GM13977 (cell line): ENCODE data around the gene HRAS.

Experiments used
- DNase-seq: peaks from one replicate; pipeline ENCODE4 v3.0.0; 2012; ENCODE audit warnings: low spot score
- CTCF ChIP-seq: IDR thresholded peaks from 2 replicates; pipeline ENCODE4 v1.5.1; 2012; ENCODE audit warnings: mild to moderate bottlenecking, control low read depth; ENCODE audit not compliant: insufficient read depth; ENCODE audit errors: extremely low read depth, missing control alignments
- in situ Hi-C: fragments of 300-500 bp; cut with MboI; formaldehyde crosslinking; loops from one replicate; pipeline ENCODE4 v1.12.0; 2022; ENCODE audit warnings: low sequenced_read_pairs, low pct_unique_long_range_greater_than_20kb, mixed read lengths, inconsistent platforms; ENCODE audit not compliant: unreplicated experiment

Gene HRAS

GRCh38 chr11:535519-536454, at the start of gene HRAS:
TSS of gene HRAS (minus strand) at chr11:535576.
- TF ChIP-seq CTCF, result no peak
- peak; percentile 100 for DNase-seq
- in situ Hi-C loops, result no loop called here

GRCh38 chr11:584287-584686, 48.9 kb upstream of the HRAS start:
- no peak for TF ChIP-seq CTCF
- in situ Hi-C loops, result no loop called here
- no peak for DNase-seq

DNA sequence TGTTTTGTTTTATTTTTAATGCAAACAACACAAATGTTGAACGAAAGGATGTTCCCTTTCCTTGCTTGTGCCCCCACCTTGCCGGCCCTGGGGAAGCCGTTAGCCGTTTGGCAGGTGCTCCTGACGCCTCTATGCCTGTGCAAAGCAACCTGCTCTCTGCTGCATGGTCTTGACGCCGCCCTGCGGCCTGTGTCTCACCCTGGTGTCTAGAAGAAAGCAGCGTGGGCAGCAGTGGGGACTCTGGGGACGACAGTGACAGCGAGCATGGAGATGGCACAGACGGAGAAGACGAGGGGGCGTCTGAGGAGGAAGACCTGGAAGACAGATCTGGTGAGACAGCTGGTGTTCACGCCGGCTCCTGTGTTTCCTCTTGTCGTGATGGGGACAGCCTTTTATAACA, 46.4 kb upstream of the HRAS start:
- in situ Hi-C loops, result no loop called here
- DNase-seq, result no peak
- TF ChIP-seq CTCF, result no peak

DNA sequence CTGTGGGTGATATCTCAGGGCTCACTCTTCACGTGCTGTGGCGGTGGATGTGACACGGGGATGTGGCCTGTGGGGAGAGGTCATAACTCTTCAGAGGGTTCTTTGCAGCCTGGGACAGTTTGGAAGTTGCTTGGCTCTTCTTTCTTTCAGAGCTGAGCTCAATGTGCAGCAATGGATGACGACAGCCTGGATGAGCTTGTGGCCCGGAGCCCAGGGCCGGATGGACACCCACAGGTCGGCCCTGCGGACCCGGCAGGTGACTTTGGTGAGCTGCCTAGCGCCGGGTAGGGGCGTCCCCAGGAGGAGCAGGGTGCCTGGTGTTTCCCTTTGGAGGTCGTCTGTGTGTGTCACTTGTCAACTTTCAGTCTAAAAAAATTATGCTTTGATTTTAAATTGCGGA, 46.0 kb upstream of the HRAS start:
- in situ Hi-C loops, result no loop called here
- DNase-seq, result no peak

GRCh38 chr11:579830-580601, 44.6 kb upstream of the HRAS start:
- in situ Hi-C loops, result no loop called here
- no peak for DNase-seq
- no peak for TF ChIP-seq CTCF

More for the DNA sequence above, 46.0 kb upstream of the HRAS start:
- no peak for TF ChIP-seq CTCF

- in situ Hi-C loops, result no loop called here
Measured at GRCh38 chr11:578276-579035, 43.1 kb upstream of the HRAS start.

More at GRCh38 chr11:578276-579035, 43.1 kb upstream of the HRAS start:
- DNase-seq, result no peak
- TF ChIP-seq CTCF, result no peak
